Fibroblast of skin of left quadriceps (primary cell): ENCODE data around the gene PRSS27.

ENCODE experiments used
- DNase-seq, 2 experiments: peaks; one replicate each; pipeline ENCODE4 v3.0.0-alpha.2; 2013; ENCODE audit warnings: low read depth in 2 of 2

The PRSS27 gene

GRCh38 chr16:2751577-2752034, 31.6 kb upstream of the PRSS27 start:
- DNase-seq, result no peak

- DNase-seq, result no peak
Measured at GRCh38 chr16:2749936-2750335, 29.9 kb upstream of the PRSS27 start.

- no peak for DNase-seq
Measured at GRCh38 chr16:2749476-2749875, 29.5 kb upstream of the PRSS27 start.

- no peak for DNase-seq
Measured at GRCh38 chr16:2748757-2749455, 28.9 kb upstream of the PRSS27 start.

- DNase-seq, result no peak
Measured at GRCh38 chr16:2745961-2746360, 25.9 kb upstream of the PRSS27 start.

GRCh38 chr16:2745116-2745890, 25.3 kb upstream of the PRSS27 start:
- DNase-seq, result no peak

- DNase-seq, result no peak
Measured at GRCh38 chr16:2744711-2745110, 24.7 kb upstream of the PRSS27 start.

GRCh38 chr16:2743007-2743810, 23.2 kb upstream of the PRSS27 start:
- DNase-seq, result no peak

GRCh38 chr16:2742323-2743006, 22.4 kb upstream of the PRSS27 start:
- DNase-seq, result no peak

- DNase-seq, result no peak
Measured at GRCh38 chr16:2741168-2741567, 21.1 kb upstream of the PRSS27 start.

GRCh38 chr16:2740476-2740875, 20.5 kb upstream of the PRSS27 start:
- DNase-seq, result no peak

- DNase-seq, result no peak
Measured at GRCh38 chr16:2739625-2740430, 19.8 kb upstream of the PRSS27 start.

- no peak for DNase-seq
Measured at GRCh38 chr16:2738615-2739014, 18.6 kb upstream of the PRSS27 start.

- DNase-seq, result no peak
Measured at GRCh38 chr16:2737895-2738418, 17.9 kb upstream of the PRSS27 start.

GRCh38 chr16:2737238-2737605, 17.2 kb upstream of the PRSS27 start:
- DNase-seq, result no peak

GRCh38 chr16:2736476-2737237, 16.6 kb upstream of the PRSS27 start:
- no peak for DNase-seq

GRCh38 chr16:2734844-2735515, 15.0 kb upstream of the PRSS27 start:
- no peak for DNase-seq

GRCh38 chr16:2728034-2728433, 8.0 kb upstream of the PRSS27 start:
- DNase-seq, result no peak

- no peak for DNase-seq
Measured at GRCh38 chr16:2726923-2727322, 6.9 kb upstream of the PRSS27 start.
